ENCODE results near the gene GTF2I. TPM values are rescaled to one million over a fixed set of nuclear protein-coding genes. Genes with fewer than 3 reads are reported as not detected.
"Not testable (repeated sequence)": the region's sequence is repeated elsewhere in the genome, so short reads cannot be mapped to it uniquely, and the experiment has no call there.

The GTF2I gene
- total RNA-seq, 4 donors from 2014 or later = 139 to 194 (median 168) TPM

- no peaks in the 10 kb centered on the region for H3K27me3 ChIP-seq
- H3K4me1 ChIP-seq = peaks cover 0 to 46% (median 37%) of the 10 kb centered on the region in 4 donors
Measured at GRCh38 chr7:74656837-74657691, 454 bp upstream of the GTF2I start.

GRCh38 chr7:74658178-74659004 is 873 bp downstream of the GTF2I start:
- WGBS, 2 donors = 2 to 4% methylated on average over 35 to 48 of the region's 108 CpGs
- TF ChIP-seq EP300 (IDR thresholded peaks at IDR 0.05) (peak in 1 of 2 donors; percentile 17), POLR2A (IDR thresholded peaks at IDR 0.05) (peak; percentile 46 to 61), CTCF (IDR thresholded peaks at IDR 0.05) (no peak)
- peak; percentile 80 to 81 for DNase-seq (ENCODE audit: low spot score in 2 of 2)
- H3K36me3 ChIP-seq = no peaks in the 10 kb centered on the region
- peak overlapping the region; percentile 98 to 100 (median 100) for H3K27ac ChIP-seq
- no peaks in the 10 kb centered on the region for H3K27me3 ChIP-seq
- peaks cover 0 to 59% (median 44%) of the 10 kb centered on the region in 4 donors for H3K4me1 ChIP-seq
- H3K4me3 ChIP-seq = peak overlapping the region; percentile 76 to 100 (median 98)
- no peaks in the 10 kb centered on the region for H3K9me3 ChIP-seq

More at GRCh38 chr7:74656837-74657691, 454 bp upstream of the GTF2I start:
- Histone ChIP-seq H3K27ac (peak overlapping the region; percentile 98 to 100 (median 100)), H3K9me3 (no peaks in the 10 kb centered on the region), H3K4me3 (peak overlapping the region; percentile 76 to 100 (median 98)), H3K36me3 (no peaks in the 10 kb centered on the region)
- peak; percentile 96 to 98 for DNase-seq (ENCODE audit: low spot score in 2 of 2)
- 0 to 1% methylated on average over 31 to 44 of the region's 60 CpGs for WGBS, 2 donors
- TF ChIP-seq CTCF (IDR thresholded peaks at IDR 0.05) (peak in 3 of 5 experiments; percentile 15 to 35 (median 28)), POLR2A (IDR thresholded peaks at IDR 0.05) (peak; percentile 55 to 82), EP300 (IDR thresholded peaks at IDR 0.05) (peak in 1 of 2 donors; percentile 90)

- 70 to 75% methylated on average over 18 of the region's 18 CpGs for WGBS, 2 donors
- Histone ChIP-seq H3K27ac (peak overlapping the region in 3 of 4 donors; percentile 66 to 98 (median 93)), H3K4me1 (peaks cover 0 to 76% (median 51%) of the 10 kb centered on the region in 4 donors), H3K4me3 (peak overlapping the region in 2 of 4 donors; percentile 16 to 26)
- not testable (repeated sequence) for H3K27me3 ChIP-seq; DNase-seq (ENCODE audit: low spot score in 2 of 2); H3K36me3 ChIP-seq; H3K9me3 ChIP-seq
Measured at GRCh38 chr7:74660202-74660601, 2.7 kb downstream of the GTF2I start.

- not testable (repeated sequence) for DNase-seq (ENCODE audit: low spot score in 2 of 2); H3K4me3 ChIP-seq; H3K27me3 ChIP-seq; H3K9me3 ChIP-seq
- Histone ChIP-seq H3K27ac (peak overlapping the region in 3 of 4 donors; percentile 42 to 98 (median 93)), H3K36me3 (peaks cover 0 to 24% (median 5%) of the 10 kb centered on the region in 3 donors), H3K4me1 (peaks cover 0 to 69% (median 43%) of the 10 kb centered on the region in 4 donors)
- WGBS, 2 donors = 63 to 65% methylated on average over 19 to 21 of the region's 21 CpGs
Measured at GRCh38 chr7:74661836-74662794, 4.6 kb downstream of the GTF2I start.

GRCh38 chr7:74665296-74665938 is 7.9 kb downstream of the GTF2I start:
- DNase-seq (ENCODE audit: low spot score in 2 of 2) = no peak
- peak overlapping the region in 1 of 4 donors; percentile 93 for H3K27ac ChIP-seq

GRCh38 chr7:74667013-74667412 is 9.5 kb downstream of the GTF2I start:
- peaks cover 0 to 71% (median 18%) of the 10 kb centered on the region in 4 donors for H3K4me1 ChIP-seq
- H3K27ac ChIP-seq; H3K9me3 ChIP-seq; H3K27me3 ChIP-seq; H3K4me3 ChIP-seq; DNase-seq (ENCODE audit: low spot score in 2 of 2): not testable (repeated sequence)
- WGBS, 2 donors = 92 to 93% methylated on average over 7 of the region's 7 CpGs
- H3K36me3 ChIP-seq = peaks cover 0 to 25% (median 5%) of the 10 kb centered on the region in 3 donors

More at GRCh38 chr7:74665296-74665938, 7.9 kb downstream of the GTF2I start:
- H3K9me3 ChIP-seq = no peaks in the 10 kb centered on the region
- no peaks in the 10 kb centered on the region for H3K27me3 ChIP-seq
- TF ChIP-seq EP300 (IDR thresholded peaks at IDR 0.05) (no peak), POLR2A (IDR thresholded peaks at IDR 0.05) (no peak), CTCF (IDR thresholded peaks at IDR 0.05) (no peak)
- H3K4me1 ChIP-seq = peaks cover 0 to 71% (median 31%) of the 10 kb centered on the region in 4 donors
- peaks cover 0 to 25% (median 5%) of the 10 kb centered on the region in 3 donors for H3K36me3 ChIP-seq
- no peak overlapping the region for H3K4me3 ChIP-seq
- WGBS, 2 donors = 91 to 94% methylated on average over 12 of the region's 12 CpGs

- Histone ChIP-seq H3K36me3 (peaks cover 0 to 25% (median 5%) of the 10 kb centered on the region in 3 donors), H3K4me1 (peaks cover 0 to 71% (median 18%) of the 10 kb centered on the region in 4 donors)
- not testable (repeated sequence) for DNase-seq (ENCODE audit: low spot score in 2 of 2); H3K27ac ChIP-seq; H3K9me3 ChIP-seq; H3K27me3 ChIP-seq; H3K4me3 ChIP-seq
- WGBS, 2 donors = 84 to 86% methylated on average over 5 of the region's 5 CpGs
Measured at GRCh38 chr7:74667520-74667919, 10.0 kb downstream of the GTF2I start.
